WTC11 (cell line): Measurements from ENCODE around the gene ITCH. TPM values are rescaled to one million over a fixed set of nuclear protein-coding genes. Genes with fewer than 3 reads are reported as not detected.
"Not testable (repeated sequence)": the region's sequence is repeated elsewhere in the genome, so short reads cannot be mapped to it uniquely, and the experiment has no call there.

Source experiments
- ATAC-seq: fragments of 200-7000 bp; cut with Tn5 transposase; 2 replicates; pipeline ENCODE4 v1.10.0; 2021; ENCODE audit warnings: mild to moderate bottlenecking, moderate library complexity
- CTCF ChIA-PET: fragments of 300-600 bp; sonication (Branson Sonifier 250); formaldehyde crosslinking; loops from one replicate; lab custom pipeline; 2021; ENCODE audit warnings: antibody characterized with exemption; lab: Charles Lee
- POLR2A ChIA-PET: fragments of 350-600 bp; sonication (Branson Sonifier 250); formaldehyde crosslinking; loops from one replicate; lab custom pipeline; 2021; ENCODE audit warnings: antibody characterized with exemption; lab: Charles Lee
- DNase-seq: peaks from one replicate; pipeline ENCODE4 v3.0.0; 2021; ENCODE audit warnings: low spot score
- H3K27ac Mint-ChIP-seq: 2 replicates; pipeline ENCODE4 v1.8.0; 2021; ENCODE audit warnings: mixed read lengths
- H3K27me3 Mint-ChIP-seq: 2 replicates; pipeline ENCODE4 v1.8.0; 2021; ENCODE audit warnings: low read depth, mild to moderate bottlenecking, moderate library complexity, mixed read lengths
- H3K36me3 Mint-ChIP-seq: 2 replicates; pipeline ENCODE4 v1.8.0; 2021; ENCODE audit warnings: mixed read lengths
- H3K4me1 Mint-ChIP-seq: 2 replicates; pipeline ENCODE4 v1.8.0; 2022; ENCODE audit warnings: mixed read lengths
- H3K4me3 Mint-ChIP-seq: 2 replicates; pipeline ENCODE4 v1.8.0; 2021; ENCODE audit warnings: mild to moderate bottlenecking, moderate library complexity, mixed read lengths
- H3K9me3 Mint-ChIP-seq: 2 replicates; pipeline ENCODE4 v1.8.0; 2021; ENCODE audit warnings: mixed read lengths
- GABPB1 ChIP-seq: sonication (generic); formaldehyde crosslinking; IDR thresholded peaks from 2 replicates; pipeline ENCODE4 v1.8.1; 2023; ENCODE audit warnings: mild to moderate bottlenecking, missing genetic modification reagents
- IRF2 ChIP-seq: sonication (generic); formaldehyde crosslinking; IDR thresholded peaks from 2 replicates; pipeline ENCODE4 v1.8.0; 2022; ENCODE audit warnings: low read depth, missing genetic modification reagents, borderline replicate concordance
- MXD4 ChIP-seq: fragments of 250-450 bp; sonication (Bioruptor Pico); IDR thresholded peaks from 2 replicates; pipeline ENCODE4 v1.8.0; 2021; ENCODE audit warnings: mild to moderate bottlenecking, moderate library complexity, borderline replicate concordance
- OVOL2 ChIP-seq: fragments of 250-450 bp; sonication (Bioruptor Pico); IDR thresholded peaks from 2 replicates; pipeline ENCODE4 v1.9.0; 2021; ENCODE audit warnings: mild to moderate bottlenecking, borderline replicate concordance
- SOX15 ChIP-seq: fragments of 250-450 bp; sonication (Bioruptor Pico); IDR thresholded peaks from 2 replicates; pipeline ENCODE4 v1.9.0; 2021; ENCODE audit warnings: mild to moderate bottlenecking
- STAT6 ChIP-seq: sonication (generic); formaldehyde crosslinking; conservative IDR thresholded peaks from 2 replicates; pipeline ENCODE4 v1.8.1; 2023; ENCODE audit warnings: mild to moderate bottlenecking, low read depth, missing genetic modification reagents, moderate library complexity
- total RNA-seq: library from RNA; stranded (reverse); gene quantifications from 3 replicates; pipeline ENCODE4 v1.2.3, GENCODE V29; 2021
- TF ChIP-seq, protein P1 (sequence below): sonication (generic); formaldehyde crosslinking; IDR thresholded peaks from 2 replicates; pipeline ENCODE4 v1.8.0; 2023; ENCODE audit warnings: missing genetic modification reagents
- TF ChIP-seq, protein P2 (sequence below): sonication (generic); formaldehyde crosslinking; IDR thresholded peaks from 2 replicates; pipeline ENCODE4 v1.8.0; 2023; ENCODE audit warnings: mild to moderate bottlenecking, missing genetic modification reagents
- TF ChIP-seq, protein P3 (sequence below): fragments of 250-450 bp; sonication (Bioruptor Pico); IDR thresholded peaks from 2 replicates; pipeline ENCODE4 v1.8.0; 2021; ENCODE audit warnings: mild to moderate bottlenecking

The ITCH gene
- total RNA-seq, 1 experiment from 2014 or later = 35.8 TPM

DNA sequence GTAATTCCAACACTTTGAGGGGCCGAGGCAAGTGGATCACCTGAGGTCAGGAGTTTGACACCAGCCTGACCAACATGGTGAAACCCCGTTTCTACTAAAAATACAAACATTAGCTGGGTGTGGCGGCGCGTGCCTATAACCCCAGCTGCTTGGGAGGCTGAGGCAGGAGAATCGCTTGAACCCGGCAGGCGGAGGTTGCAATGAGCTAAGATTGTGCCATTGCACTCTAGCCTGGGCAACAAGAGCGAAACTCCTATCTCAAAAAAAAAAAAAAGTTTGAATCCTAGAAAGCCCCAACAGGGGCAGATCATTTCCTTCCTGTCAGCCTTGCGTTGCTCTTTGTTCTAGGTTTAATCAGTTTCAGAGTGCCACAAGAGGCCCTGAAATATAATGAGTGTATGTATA, 42.2 kb downstream of the ITCH start:
- ChIA-PET POLR2A (interaction anchor here (0.6 kb wide), 2 partner anchors 23 to 76 kb away, joined by 3 to 5 read pairs; no protein-coding TSS in a partner anchor), CTCF (interaction anchor here (0.6 to 8.3 kb wide), 4 partner anchors 19 to 1162 kb away, joined by 3 to 62 read pairs (median 4); no protein-coding TSS in a partner anchor)
- H3K36me3 Mint-ChIP-seq = peaks cover 19% of the 10 kb centered on the region
- not testable (repeated sequence) for H3K27ac Mint-ChIP-seq, ATAC-seq, H3K27me3 Mint-ChIP-seq, H3K4me3 Mint-ChIP-seq, DNase-seq, H3K9me3 Mint-ChIP-seq
- H3K4me1 Mint-ChIP-seq = peaks cover 26% of the 10 kb centered on the region

GRCh38 chr20:34405942-34406341, 42.9 kb downstream of the ITCH start:
- CTCF ChIA-PET = interaction anchor here (0.9 to 8.3 kb wide), 2 partner anchors 94 to 117 kb away, joined by 3 to 62 read pairs; no protein-coding TSS in a partner anchor
- peaks cover 20% of the 10 kb centered on the region for H3K4me1 Mint-ChIP-seq
- POLR2A ChIA-PET = interaction anchor here (0.5 kb wide), 1 partner anchor 15 kb away, joined by 3 read pairs; no protein-coding TSS in a partner anchor
- ATAC-seq, DNase-seq, H3K4me3 Mint-ChIP-seq, H3K9me3 Mint-ChIP-seq, H3K27me3 Mint-ChIP-seq: not testable (repeated sequence)
- 0 out of 2 replicates have a peak overlapping the region, but pooled peaks have one; percentile 63 for H3K27ac Mint-ChIP-seq
- peaks cover 19% of the 10 kb centered on the region for H3K36me3 Mint-ChIP-seq

DNA sequence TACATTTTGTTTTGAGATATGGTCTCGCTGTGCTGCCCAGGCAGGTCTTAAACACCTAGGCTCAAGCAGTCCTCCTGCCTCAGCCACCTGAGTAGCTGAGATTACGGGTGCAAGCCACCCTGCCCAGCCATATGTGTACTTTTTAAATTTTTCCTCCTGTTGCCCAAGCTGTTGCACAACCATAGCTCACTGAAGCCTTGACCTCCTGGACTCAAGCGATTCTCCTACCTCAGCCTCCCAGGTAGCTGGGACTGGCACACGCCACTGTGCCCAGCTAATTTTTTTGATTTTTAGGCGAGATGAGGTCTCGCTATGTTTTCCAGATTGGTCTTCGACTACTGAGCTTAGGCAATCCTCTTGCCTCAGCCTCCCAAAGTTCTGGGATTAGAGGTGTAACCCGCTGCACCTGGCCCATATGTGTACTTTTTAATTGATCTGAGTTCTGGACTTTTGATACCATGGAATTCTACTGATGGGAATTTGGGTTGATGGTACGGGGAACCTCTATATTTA, 44.9 kb downstream of the ITCH start:
- Mint-ChIP-seq H3K9me3 (no peaks in the 10 kb centered on the region), H3K27me3 (no peaks in the 10 kb centered on the region), H3K27ac (no peak overlapping the region), H3K4me1 (peaks cover 5% of the 10 kb centered on the region), H3K36me3 (peaks cover 22% of the 10 kb centered on the region), H3K4me3 (no peak overlapping the region)
- TF ChIP-seq OVOL2 (CRISPR knock-in tag) (no peak), GABPB1 (CRISPR knock-in tag) (peak; percentile 87)
- no peak for ATAC-seq
- CTCF ChIA-PET = interaction anchor here (1.3 kb wide), 1 partner anchor 96 kb away, joined by 8 read pairs; no protein-coding TSS in a partner anchor
- DNase-seq = no peak
- POLR2A ChIA-PET = no interaction called here

DNA sequence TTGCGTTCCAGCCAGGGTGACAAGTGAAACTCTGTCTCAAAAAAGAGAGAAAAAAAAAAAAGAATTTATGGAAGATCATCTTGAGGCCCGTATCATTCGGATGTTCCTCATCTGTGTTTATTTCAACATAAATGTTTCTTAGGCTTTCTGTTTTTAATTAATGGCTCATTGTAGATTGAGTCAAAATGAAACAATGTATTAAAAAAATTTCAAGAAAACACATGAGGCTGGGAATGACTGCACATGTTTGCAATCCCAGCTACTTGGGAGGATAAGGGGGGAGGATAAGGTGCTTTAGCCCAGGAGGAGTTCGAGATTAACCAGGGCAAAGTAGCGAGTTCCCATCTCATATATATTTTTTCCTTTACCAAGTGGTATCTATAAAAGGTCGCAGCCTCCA, 47.3 kb downstream of the ITCH start:
- ChIA-PET CTCF (interaction anchor here (2.9 kb wide), 1 partner anchor 98 kb away, joined by 8 read pairs; no protein-coding TSS in a partner anchor), POLR2A (no interaction called here)
- ATAC-seq (no peak), DNase-seq (no peak)
- H3K4me1 Mint-ChIP-seq = no peaks in the 10 kb centered on the region
- TF ChIP-seq, protein P1, sequence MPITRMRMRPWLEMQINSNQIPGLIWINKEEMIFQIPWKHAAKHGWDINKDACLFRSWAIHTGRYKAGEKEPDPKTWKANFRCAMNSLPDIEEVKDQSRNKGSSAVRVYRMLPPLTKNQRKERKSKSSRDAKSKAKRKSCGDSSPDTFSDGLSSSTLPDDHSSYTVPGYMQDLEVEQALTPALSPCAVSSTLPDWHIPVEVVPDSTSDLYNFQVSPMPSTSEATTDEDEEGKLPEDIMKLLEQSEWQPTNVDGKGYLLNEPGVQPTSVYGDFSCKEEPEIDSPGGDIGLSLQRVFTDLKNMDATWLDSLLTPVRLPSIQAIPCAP (CRISPR knock-in tag) = no peak
- TF ChIP-seq MXD4 (CRISPR knock-in tag) (no peak), IRF2 (CRISPR knock-in tag) (no peak), STAT6 (no peak), SOX15 (CRISPR knock-in tag) (no peak)
- TF ChIP-seq, protein P2, sequence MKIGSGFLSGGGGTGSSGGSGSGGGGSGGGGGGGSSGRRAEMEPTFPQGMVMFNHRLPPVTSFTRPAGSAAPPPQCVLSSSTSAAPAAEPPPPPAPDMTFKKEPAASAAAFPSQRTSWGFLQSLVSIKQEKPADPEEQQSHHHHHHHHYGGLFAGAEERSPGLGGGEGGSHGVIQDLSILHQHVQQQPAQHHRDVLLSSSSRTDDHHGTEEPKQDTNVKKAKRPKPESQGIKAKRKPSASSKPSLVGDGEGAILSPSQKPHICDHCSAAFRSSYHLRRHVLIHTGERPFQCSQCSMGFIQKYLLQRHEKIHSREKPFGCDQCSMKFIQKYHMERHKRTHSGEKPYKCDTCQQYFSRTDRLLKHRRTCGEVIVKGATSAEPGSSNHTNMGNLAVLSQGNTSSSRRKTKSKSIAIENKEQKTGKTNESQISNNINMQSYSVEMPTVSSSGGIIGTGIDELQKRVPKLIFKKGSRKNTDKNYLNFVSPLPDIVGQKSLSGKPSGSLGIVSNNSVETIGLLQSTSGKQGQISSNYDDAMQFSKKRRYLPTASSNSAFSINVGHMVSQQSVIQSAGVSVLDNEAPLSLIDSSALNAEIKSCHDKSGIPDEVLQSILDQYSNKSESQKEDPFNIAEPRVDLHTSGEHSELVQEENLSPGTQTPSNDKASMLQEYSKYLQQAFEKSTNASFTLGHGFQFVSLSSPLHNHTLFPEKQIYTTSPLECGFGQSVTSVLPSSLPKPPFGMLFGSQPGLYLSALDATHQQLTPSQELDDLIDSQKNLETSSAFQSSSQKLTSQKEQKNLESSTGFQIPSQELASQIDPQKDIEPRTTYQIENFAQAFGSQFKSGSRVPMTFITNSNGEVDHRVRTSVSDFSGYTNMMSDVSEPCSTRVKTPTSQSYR (CRISPR knock-in tag) = no peak
- TF ChIP-seq, protein P3, sequence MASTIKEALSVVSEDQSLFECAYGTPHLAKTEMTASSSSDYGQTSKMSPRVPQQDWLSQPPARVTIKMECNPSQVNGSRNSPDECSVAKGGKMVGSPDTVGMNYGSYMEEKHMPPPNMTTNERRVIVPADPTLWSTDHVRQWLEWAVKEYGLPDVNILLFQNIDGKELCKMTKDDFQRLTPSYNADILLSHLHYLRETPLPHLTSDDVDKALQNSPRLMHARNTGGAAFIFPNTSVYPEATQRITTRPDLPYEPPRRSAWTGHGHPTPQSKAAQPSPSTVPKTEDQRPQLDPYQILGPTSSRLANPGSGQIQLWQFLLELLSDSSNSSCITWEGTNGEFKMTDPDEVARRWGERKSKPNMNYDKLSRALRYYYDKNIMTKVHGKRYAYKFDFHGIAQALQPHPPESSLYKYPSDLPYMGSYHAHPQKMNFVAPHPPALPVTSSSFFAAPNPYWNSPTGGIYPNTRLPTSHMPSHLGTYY (CRISPR knock-in tag) = no peak
- H3K27me3 Mint-ChIP-seq = no peaks in the 10 kb centered on the region
- H3K36me3 Mint-ChIP-seq = peaks cover 38% of the 10 kb centered on the region
- no peak overlapping the region for H3K27ac Mint-ChIP-seq
- H3K9me3 Mint-ChIP-seq = no peaks in the 10 kb centered on the region
- H3K4me3 Mint-ChIP-seq = no peak overlapping the region
